Activated CD4-positive, alpha-beta T cell treated with anti-CD3 and anti-CD28 coated beads, Interleukin-10, Interleukin-2, amounts not matched to agents 100 ng/mL and 50 ng/mL, durations not matched to agents 16 hours and 8 hours (primary cell): ENCODE measurements around the gene RAB5B.
A peak's percentile ranks its signal among the peaks of the same experiment; 100 is the strongest.
"Not testable (repeated sequence)": the region's sequence is repeated elsewhere in the genome, so short reads cannot be mapped to it uniquely, and the experiment has no call there.

Experiments used
- DNase-seq: peaks from one replicate; pipeline ENCODE4 v3.0.0-alpha.2; 2020

The RAB5B gene

GRCh38 chr12:56020423-56021184 lies 46.7 kb downstream of the RAB5B start, which contains the start of gene IKZF4:
Gene IKZF4, plus strand, starts transcription at chr12:56021043. Its CDS starts 451 bp downstream, at chr12:56021494.
- peak; percentile 43 for DNase-seq

DNA sequence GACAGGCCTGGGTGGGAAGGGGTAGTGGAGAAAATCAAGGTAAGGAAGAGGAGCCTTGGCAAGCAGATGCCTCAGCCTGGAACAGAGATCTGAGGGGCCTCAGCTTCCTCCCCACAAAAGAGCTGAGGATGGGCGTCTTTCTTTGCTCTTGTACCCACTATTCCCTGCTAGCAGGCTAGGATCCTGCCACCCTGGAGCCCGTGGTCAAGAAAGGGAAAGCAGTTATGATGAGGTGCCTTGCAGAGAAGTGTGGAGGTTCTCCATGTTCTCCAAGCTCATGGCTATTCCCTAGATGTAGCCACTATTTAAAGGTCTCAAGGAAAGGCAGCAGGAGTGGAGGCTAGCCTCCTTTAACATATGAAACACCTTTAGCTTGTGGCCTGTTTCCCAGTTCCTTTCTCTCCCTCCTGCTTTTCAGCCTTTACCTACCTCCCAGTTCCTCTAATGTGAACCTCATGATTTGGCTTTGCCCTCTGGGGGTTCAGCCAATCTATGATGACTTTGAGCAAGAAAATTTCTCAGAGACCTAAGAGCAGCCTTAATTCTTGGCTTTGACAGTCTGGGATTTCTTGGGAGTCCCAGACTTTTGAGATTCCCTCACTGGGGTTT lies 48.1 kb downstream of the RAB5B start:
- no peak for DNase-seq

GRCh38 chr12:56028511-56029165 lies 54.8 kb downstream of the RAB5B start:
- DNase-seq, result no peak

DNA sequence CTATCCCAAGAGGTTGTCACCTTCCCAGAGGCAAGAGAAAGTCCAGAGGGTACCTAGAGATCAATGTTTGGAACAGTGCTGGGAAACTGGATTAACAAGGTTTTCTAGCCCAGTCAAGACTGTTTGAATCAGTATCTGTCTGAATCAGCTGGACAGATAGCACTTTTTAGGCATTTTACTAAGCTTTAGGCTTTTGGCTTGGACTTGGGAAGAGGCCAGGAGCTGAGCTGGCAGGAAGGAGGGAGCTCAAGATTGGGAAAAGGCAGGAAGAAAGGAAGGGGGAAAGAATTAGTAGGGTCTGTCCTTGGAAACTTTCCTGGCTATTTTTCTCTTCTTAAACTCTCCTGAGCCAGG lies 55.3 kb downstream of the RAB5B start:
- DNase-seq, result no peak

DNA sequence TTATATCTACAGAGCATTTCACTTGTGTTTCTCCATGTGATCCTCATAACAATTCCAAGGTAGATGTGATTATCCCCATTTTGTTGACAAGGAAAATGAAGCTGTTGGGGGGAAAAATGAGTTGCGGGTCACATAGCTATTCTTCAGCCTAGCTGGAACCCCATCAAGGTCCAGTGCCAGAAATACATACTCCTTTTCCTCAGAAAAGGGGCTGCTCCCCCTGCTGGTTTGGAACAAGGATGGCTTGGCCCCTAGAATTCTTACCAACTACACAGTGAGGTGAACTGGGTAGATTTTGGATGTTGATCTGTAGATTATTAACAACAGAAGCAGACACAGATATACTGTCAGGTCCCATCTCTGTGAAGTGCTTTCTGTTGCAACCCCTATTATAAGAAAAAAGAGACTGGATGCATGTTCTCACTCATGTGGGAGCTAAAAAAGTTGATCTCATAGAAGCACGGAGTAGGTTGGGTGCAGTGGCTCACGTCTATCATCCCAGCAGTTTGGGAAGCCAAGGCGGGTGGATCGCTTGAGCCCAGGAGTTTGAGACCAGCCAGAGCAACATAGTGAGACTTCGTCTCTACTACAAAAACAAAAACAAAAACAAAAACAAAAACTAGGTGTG lies 55.9 kb downstream of the RAB5B start:
- peak; percentile 56 for DNase-seq

GRCh38 chr12:56031987-56032386 lies 58.1 kb downstream of the RAB5B start:
- no peak for DNase-seq

DNA sequence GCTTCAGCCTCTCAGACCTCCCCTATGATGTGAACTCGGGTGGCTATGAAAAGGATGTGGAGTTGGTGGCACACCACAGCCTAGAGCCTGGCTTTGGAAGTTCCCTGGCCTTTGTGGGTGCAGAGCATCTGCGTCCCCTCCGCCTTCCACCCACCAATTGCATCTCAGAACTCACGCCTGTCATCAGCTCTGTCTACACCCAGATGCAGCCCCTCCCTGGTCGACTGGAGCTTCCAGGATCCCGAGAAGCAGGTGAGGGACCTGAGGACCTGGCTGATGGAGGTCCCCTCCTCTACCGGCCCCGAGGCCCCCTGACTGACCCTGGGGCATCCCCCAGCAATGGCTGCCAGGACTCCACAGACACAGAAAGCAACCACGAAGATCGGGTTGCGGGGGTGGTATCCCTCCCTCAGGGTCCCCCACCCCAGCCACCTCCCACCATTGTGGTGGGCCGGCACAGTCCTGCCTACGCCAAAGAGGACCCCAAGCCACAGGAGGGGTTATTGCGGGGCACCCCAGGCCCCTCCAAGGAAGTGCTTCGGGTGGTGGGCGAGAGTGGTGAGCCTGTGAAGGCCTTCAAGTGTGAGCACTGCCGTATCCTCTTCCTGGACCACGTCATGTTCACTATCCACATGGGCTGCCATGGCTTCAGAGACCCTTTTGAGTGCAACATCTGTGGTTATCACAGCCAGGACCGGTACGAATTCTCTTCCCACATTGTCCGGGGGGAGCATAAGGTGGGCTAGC lies 60.9 kb downstream of the RAB5B start:
- no peak for DNase-seq

DNA sequence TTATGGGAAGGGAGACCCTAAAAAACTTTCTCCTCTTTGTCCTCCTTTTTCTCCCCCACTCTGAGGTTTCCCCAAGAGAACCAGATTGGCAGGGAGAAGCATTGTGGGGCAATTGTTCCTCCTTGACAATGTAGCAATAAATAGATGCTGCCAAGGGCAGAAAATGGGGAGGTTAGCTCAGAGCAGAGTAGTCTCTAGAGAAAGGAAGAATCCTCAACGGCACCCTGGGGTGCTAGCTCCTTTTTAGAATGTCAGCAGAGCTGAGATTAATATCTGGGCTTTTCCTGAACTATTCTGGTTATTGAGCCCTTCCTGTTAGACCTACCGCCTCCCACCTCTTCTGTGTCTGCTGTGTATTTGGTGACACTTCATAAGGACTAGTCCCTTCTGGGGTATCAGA lies 63.3 kb downstream of the RAB5B start:
- no peak for DNase-seq

- DNase-seq, result no peak
These were observed 64.3 kb downstream of the RAB5B start for GRCh38 chr12:56038022-56038655.

GRCh38 chr12:56040151-56040550 lies 66.3 kb downstream of the RAB5B start:
- DNase-seq, result peak; percentile 47

DNA sequence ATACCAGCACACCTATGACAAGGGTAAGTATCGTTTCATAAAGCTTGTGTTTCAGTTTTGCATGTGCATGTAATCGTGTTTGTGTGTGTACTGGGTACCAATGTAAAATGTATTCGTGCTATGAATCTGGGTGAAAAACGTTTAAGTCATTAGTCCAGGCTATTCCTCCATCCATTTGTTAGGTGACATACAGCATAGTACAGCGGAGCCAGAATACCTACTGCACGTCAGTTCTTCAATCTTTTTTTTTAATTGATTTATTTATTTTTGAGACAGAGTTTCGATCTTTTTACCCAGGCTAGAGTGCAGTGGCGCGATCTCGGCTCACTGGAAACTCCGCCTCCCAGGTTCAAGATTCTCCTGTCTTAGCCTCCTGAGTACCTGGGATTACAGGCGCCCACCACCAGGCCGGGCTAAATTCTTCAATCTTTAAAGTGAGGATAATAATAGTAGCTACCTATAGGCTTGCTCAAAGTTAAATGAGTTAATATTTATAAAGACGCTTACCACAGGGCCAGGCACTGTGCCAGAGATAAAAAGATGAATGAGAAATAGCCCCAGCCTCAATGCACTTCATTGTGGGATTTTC lies 67.2 kb downstream of the RAB5B start:
- DNase-seq, result no peak

DNA sequence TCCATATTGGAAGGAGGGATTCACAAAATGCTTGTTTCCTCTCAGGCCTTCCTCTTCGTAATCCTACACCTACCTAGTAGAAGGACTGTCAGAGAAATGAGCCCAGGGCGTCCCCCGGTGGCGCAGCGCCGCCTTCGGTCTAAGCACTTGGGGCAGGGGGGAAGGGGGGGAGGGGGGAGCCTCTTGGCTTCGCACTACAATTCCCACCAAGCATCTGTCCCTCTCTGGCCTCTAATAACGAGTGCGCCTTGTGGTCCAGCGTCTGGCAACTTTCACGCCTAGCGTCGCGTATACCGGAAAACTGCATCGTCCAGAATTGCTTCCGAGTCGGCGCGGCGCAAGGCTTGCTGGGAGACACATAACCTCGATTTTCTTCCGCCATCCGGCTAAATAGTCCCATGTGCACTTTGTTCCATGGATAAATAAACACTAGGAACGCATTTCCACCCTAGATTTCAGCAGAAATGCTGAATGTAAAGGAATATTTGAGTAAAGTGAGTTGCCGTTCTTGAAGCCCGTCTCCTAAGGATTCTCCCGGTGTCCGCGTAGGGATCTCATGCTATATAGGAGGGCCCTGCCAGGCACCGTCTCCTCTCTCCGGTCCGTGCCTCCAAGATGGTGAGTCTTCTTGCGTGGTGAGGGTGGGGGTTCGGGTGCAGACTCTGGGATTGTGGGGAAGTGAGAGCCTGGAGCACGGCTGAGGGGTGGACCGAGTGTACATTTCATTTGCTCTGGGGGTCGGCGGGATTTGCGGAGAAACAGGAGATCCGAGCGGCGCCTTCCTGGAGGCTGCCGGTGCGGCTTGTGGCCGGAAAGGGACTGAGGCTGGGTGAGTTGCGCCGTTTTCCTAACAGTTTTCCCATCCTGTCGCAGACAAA lies 67.9 kb downstream of the RAB5B start, which contains the start of gene RPS26:
Gene RPS26 (plus strand): TSS at position 367 of the 878 bp plus-strand sequence. CDS start 249 bp downstream, at position 616.
- peak; percentile 97 for DNase-seq

- DNase-seq, result not testable (repeated sequence)
These were observed 68.5 kb downstream of the RAB5B start for GRCh38 chr12:56042430-56042813.

GRCh38 chr12:56042843-56043242 lies 69.0 kb downstream of the RAB5B start:
- DNase-seq, result no peak
